Mesothelial cell of epicardium (in vitro differentiated cells): ENCODE measurements around the gene TMEM191C. TPM values are rescaled to one million over a fixed set of nuclear protein-coding genes. Genes with fewer than 3 reads are reported as not detected.
"Not testable (repeated sequence)": the region's sequence is repeated elsewhere in the genome, so short reads cannot be mapped to it uniquely, and the experiment has no call there.

Experiments used
- DNase-seq, 2 experiments: peaks; one replicate each; pipeline ENCODE4 v3.0.0; 2021; ENCODE audit warnings: low spot score in 2 of 2; ENCODE audit not compliant: unreplicated experiment in 2 of 2
- H3K27ac Mint-ChIP-seq: 2 replicates; pipeline ENCODE4 v1.8.0; 2021; ENCODE audit warnings: mixed read lengths
- H3K27me3 Mint-ChIP-seq: 2 replicates; pipeline ENCODE4 v1.8.0; 2021; ENCODE audit warnings: low read depth, mixed read lengths
- H3K36me3 Mint-ChIP-seq: 2 replicates; pipeline ENCODE4 v1.8.0; 2021; ENCODE audit warnings: mixed read lengths
- H3K4me1 Mint-ChIP-seq: 2 replicates; pipeline ENCODE4 v1.8.0; 2021; ENCODE audit warnings: mixed read lengths
- H3K4me3 Mint-ChIP-seq: 2 replicates; pipeline ENCODE4 v1.8.0; 2021; ENCODE audit warnings: mild to moderate bottlenecking, moderate library complexity, mixed read lengths
- H3K9me3 Mint-ChIP-seq: 2 replicates; pipeline ENCODE4 v1.8.0; 2021; ENCODE audit warnings: mixed read lengths
- total RNA-seq: library from RNA; stranded (reverse); gene quantifications from 3 replicates; pipeline ENCODE4 v1.2.1, GENCODE V29; 2021

TMEM191C gene
- 2.0 to 4.4 TPM (median 4.2 TPM) in 3 replicates for total RNA-seq

- H3K27ac Mint-ChIP-seq: peak within 1 kb of the TSS; percentile 95
Observed at GRCh38 chr22:21467337-21468193, at the start of gene TMEM191C. Gene TMEM191C, plus strand, starts transcription at chr22:21467387. Its CDS starts 73 bp downstream, at chr22:21467460.

DNA sequence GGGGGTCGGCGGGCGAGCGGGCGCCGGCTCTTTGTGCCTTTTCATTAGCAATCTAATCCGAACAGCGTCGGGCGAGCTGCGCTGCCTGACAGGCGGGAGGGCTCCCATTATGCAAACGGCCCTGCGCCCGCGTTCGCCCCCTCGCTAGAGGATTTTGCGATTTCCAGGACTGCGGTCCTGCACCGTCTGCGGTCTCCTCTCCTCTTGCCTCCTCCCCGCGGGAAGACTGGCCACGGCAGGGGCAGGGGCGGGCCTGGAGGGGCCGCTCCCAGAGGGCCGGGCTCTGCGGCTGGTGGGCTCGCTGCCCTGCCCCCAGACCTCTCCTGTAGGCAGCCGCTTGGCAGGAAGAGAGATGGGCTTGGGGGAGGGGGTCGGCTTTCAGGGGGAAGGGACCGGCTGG lies 49.3 kb upstream of the TMEM191C start:
- H3K36me3 Mint-ChIP-seq, H3K4me1 Mint-ChIP-seq, H3K27ac Mint-ChIP-seq, H3K9me3 Mint-ChIP-seq, H3K27me3 Mint-ChIP-seq: not testable (repeated sequence)
- H3K4me3 Mint-ChIP-seq: peak overlapping the region; percentile 69
- DNase-seq: peak; percentile 34 to 76

More at GRCh38 chr22:21467337-21468193, at the start of gene TMEM191C:
- not testable (repeated sequence) for DNase-seq, H3K27me3 Mint-ChIP-seq, H3K36me3 Mint-ChIP-seq, H3K9me3 Mint-ChIP-seq, H3K4me1 Mint-ChIP-seq
- H3K4me3 Mint-ChIP-seq: peak within 1 kb of the TSS; percentile 79

GRCh38 chr22:21418974-21419638 lies 48.1 kb upstream of the TMEM191C start:
- H3K4me1 Mint-ChIP-seq, H3K9me3 Mint-ChIP-seq, H3K27ac Mint-ChIP-seq, H3K27me3 Mint-ChIP-seq, H3K4me3 Mint-ChIP-seq, H3K36me3 Mint-ChIP-seq, DNase-seq: not testable (repeated sequence)

DNA sequence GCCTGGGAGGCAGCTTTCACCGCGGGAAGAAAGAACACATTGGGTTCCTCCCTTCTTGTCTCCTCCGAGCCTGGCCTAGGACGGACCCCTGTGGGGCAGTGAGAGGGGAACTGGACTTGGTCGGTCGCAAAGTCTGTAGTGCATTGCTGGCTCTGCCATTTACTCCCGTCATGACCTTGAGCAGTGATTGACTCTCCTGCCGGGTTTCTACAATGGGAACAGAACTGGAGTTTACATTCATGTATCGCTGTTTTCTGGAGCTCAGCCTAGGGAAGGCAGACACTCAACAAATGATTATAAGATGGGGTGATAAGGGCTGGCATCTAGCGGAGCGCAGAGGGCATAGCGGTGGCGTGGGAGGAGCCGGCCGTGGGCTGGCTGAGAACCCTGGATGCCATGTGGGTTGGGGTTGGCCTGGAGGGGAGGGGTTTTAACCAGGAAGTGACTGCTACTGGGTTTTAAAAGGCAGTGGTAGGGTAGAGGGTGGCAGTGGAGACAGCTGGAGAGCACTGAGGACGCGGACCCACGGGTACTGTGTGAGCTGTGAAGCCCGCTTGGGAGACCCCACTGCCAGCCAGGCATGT lies 46.9 kb upstream of the TMEM191C start:
- H3K4me3 Mint-ChIP-seq, DNase-seq, H3K27me3 Mint-ChIP-seq, H3K36me3 Mint-ChIP-seq, H3K4me1 Mint-ChIP-seq, H3K27ac Mint-ChIP-seq, H3K9me3 Mint-ChIP-seq: not testable (repeated sequence)

GRCh38 chr22:21424084-21424709 lies 43.0 kb upstream of the TMEM191C start:
- H3K36me3 Mint-ChIP-seq, DNase-seq, H3K4me3 Mint-ChIP-seq, H3K9me3 Mint-ChIP-seq, H3K4me1 Mint-ChIP-seq, H3K27ac Mint-ChIP-seq, H3K27me3 Mint-ChIP-seq: not testable (repeated sequence)

DNA sequence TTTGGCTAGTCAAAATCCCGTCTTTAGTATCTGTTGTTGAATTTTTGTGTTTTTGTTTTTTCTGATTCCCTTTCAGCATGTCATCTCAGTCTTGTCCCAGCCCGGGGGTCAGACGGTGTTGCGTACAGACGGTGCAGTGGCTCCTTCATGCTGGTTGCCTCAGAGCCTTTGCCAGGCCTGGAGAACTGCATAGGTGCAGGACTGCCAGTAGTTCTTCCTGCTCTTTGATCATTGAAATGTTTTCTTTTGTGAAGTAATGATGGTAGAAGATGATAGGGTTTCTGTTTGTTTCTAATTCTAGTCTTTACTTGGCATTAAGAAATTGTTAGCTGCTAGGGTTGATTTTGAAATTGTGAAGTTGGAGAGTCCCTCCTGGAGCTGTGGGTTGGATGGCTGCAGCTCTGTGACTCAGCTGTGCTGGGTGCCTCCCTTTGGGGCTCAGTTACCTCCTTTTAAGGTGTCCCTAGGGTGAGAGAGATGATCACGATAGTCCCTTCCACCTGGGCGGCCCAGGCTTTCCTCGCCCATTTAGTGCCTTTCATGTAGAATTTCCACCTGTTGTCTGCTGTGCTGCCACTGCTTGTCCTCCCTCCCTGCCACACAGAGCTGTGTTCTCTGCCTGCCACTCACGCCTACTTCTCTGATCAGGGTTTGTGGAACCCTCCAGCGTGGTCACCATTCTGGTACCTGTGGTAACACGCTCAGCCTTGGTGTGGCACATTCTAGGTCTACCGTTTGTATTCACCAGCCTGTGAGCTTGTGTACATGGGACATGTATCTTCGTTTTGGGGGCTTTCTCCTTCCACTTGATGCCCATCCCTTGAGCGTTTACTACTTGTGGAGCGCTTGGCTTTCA lies 32.6 kb upstream of the TMEM191C start:
- not testable (repeated sequence) for H3K27me3 Mint-ChIP-seq, H3K9me3 Mint-ChIP-seq, H3K4me1 Mint-ChIP-seq, H3K4me3 Mint-ChIP-seq, H3K27ac Mint-ChIP-seq, DNase-seq, H3K36me3 Mint-ChIP-seq

GRCh38 chr22:21435998-21436810 lies 31.0 kb upstream of the TMEM191C start:
- H3K4me1 Mint-ChIP-seq, H3K4me3 Mint-ChIP-seq, H3K36me3 Mint-ChIP-seq, H3K27me3 Mint-ChIP-seq, H3K27ac Mint-ChIP-seq, H3K9me3 Mint-ChIP-seq: not testable (repeated sequence)
- DNase-seq: peak in 1 of 2 experiments; percentile 38

DNA sequence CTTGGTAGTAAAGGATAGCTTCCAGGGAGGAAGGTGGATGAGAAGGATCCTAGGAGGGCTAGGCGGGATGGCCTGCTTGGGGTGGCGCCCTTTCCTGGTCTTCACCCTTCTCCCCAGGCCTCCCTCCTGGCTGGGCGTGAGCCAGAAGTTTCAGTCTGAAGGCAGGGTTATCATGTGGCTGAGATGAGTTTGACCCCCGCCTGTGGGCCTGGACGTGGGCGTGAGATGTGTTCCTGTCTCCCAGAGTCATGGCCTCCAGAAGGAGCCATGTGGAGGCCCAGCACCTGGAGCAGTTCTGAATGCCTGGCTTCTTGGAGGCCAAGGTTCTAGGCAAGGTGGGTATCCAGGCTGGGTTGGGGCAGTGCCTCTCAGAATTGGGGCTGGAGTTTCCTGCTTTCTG lies 29.2 kb upstream of the TMEM191C start:
- H3K9me3 Mint-ChIP-seq, H3K4me3 Mint-ChIP-seq, H3K27ac Mint-ChIP-seq, H3K4me1 Mint-ChIP-seq, H3K27me3 Mint-ChIP-seq, DNase-seq, H3K36me3 Mint-ChIP-seq: not testable (repeated sequence)

DNA sequence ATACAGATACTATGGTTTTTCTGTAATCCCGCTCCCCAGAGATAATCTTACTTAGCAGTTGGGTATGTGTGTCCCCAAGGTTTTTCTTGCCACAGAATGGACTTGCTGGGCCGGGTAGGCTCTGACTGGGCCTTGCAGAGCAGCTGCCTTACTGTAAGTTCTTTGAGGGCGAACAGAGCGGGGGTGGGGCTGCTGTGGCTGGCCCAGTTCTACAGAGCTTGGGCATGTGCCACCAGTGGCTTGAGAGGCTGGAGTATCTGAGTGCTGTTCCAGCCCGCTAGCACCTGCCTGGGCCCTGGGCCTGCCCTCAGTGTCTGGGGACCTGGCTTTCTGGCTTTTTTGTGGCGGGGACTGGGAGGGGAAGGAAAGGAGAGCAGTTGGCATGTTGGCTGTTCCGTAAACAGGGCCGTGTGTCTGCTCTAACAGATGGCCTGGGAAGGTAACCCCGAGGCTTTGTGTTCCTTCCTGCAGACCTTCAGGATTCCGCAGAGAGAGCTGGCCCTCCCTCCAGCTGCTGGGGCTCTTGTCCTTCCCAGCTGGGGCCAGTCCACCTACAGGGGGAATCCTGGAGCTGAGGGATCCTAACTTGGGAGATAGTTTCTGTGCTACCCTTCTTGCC lies 27.1 kb upstream of the TMEM191C start:
- not testable (repeated sequence) for H3K36me3 Mint-ChIP-seq, H3K27ac Mint-ChIP-seq, H3K4me3 Mint-ChIP-seq, DNase-seq, H3K4me1 Mint-ChIP-seq, H3K27me3 Mint-ChIP-seq, H3K9me3 Mint-ChIP-seq

- H3K4me3 Mint-ChIP-seq, H3K4me1 Mint-ChIP-seq, H3K9me3 Mint-ChIP-seq, H3K27me3 Mint-ChIP-seq, H3K36me3 Mint-ChIP-seq, DNase-seq, H3K27ac Mint-ChIP-seq: not testable (repeated sequence)
Observed at GRCh38 chr22:21440676-21441075, 26.5 kb upstream of the TMEM191C start.

DNA sequence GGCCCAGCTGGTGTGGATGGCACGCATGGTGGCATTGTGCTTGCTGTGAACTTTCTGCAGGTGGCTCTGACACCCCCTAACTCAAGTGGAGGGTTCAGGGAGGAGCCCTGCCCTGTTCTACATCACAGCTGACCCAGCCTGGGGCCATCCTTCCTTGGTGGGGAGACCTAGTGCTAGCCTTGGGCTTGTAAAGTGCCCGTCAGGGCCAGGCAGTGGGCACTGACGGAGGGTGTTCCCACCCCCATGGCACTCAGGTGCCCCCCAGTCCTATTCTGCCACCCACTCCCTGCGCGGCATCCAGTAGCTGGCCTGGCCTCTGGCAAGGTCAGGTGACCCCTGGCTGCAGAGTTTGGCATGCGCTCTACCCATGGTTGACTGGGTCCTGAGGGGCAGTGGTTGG lies 26.0 kb upstream of the TMEM191C start:
- not testable (repeated sequence) for H3K27ac Mint-ChIP-seq, H3K27me3 Mint-ChIP-seq, H3K4me1 Mint-ChIP-seq, H3K4me3 Mint-ChIP-seq, H3K9me3 Mint-ChIP-seq, DNase-seq, H3K36me3 Mint-ChIP-seq

DNA sequence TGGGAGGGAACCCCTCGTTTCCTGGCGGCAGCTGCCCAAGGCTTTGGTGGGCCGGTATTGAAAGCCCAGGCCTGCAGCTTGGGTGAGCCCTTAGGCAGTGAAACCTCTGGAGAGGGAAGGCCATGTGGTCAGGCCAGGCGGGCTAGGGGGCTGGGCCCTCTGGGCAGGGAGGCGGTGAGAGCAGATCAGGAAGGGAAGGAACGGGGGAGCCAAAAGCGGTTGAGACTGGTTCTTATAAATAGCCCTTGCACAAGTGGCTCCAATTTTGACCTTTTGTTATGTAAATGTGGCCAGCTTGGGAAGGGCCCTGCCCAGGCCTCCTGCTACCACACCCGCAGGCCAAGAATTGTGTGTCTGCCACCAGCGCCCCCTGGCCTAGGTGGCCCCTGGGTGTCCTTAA lies 25.1 kb upstream of the TMEM191C start:
- not testable (repeated sequence) for H3K27me3 Mint-ChIP-seq, H3K4me1 Mint-ChIP-seq, H3K4me3 Mint-ChIP-seq, H3K27ac Mint-ChIP-seq, H3K9me3 Mint-ChIP-seq, DNase-seq, H3K36me3 Mint-ChIP-seq
